IPS-NIHi11 (cell line): ENCODE data around the gene SETDB2.

Experiments
- DNase-seq: peaks from one replicate; pipeline ENCODE4 v3.0.0; 2012; ENCODE audit warnings: mixed read lengths, low spot score

SETDB2 gene

GRCh38 chr13:49443704-49444523, at the start of gene SETDB2, which contains the start of gene CAB39L:
TSS of gene SETDB2 (plus strand) at chr13:49444274. CDS start at chr13:49451894, 7,620 bp downstream.
TSS of gene CAB39L (minus strand) at chr13:49444064. CDS start at chr13:49382910, 61,154 bp downstream.
- peak; percentile 99 for DNase-seq

GRCh38 chr13:49395451-49395865, 48.6 kb upstream of the SETDB2 start:
- no peak for DNase-seq

GRCh38 chr13:49395878-49396380, 48.1 kb upstream of the SETDB2 start:
- no peak for DNase-seq

GRCh38 chr13:49399801-49400472, 44.1 kb upstream of the SETDB2 start:
- DNase-seq = no peak

GRCh38 chr13:49400755-49401659, 43.1 kb upstream of the SETDB2 start:
- DNase-seq = peak; percentile 12

- no peak for DNase-seq
Measured at GRCh38 chr13:49403996-49404702, 39.9 kb upstream of the SETDB2 start.

GRCh38 chr13:49404703-49405020, 39.4 kb upstream of the SETDB2 start:
- DNase-seq = no peak

GRCh38 chr13:49407068-49407467, 37.0 kb upstream of the SETDB2 start:
- DNase-seq = no peak

GRCh38 chr13:49407936-49408335, 36.1 kb upstream of the SETDB2 start:
- no peak for DNase-seq

GRCh38 chr13:49409008-49409407, 35.1 kb upstream of the SETDB2 start:
- no peak for DNase-seq

- DNase-seq = no peak
Measured at GRCh38 chr13:49410006-49410405, 34.1 kb upstream of the SETDB2 start.

- DNase-seq = no peak
Measured at GRCh38 chr13:49410477-49410876, 33.6 kb upstream of the SETDB2 start.

GRCh38 chr13:49411353-49411752, 32.7 kb upstream of the SETDB2 start:
- no peak for DNase-seq

GRCh38 chr13:49412749-49413148, 31.3 kb upstream of the SETDB2 start:
- DNase-seq = peak; percentile 14

GRCh38 chr13:49417161-49417560, 26.9 kb upstream of the SETDB2 start:
- no peak for DNase-seq

- DNase-seq = no peak
Measured at GRCh38 chr13:49418206-49418605, 25.9 kb upstream of the SETDB2 start.

- DNase-seq = no peak
Measured at GRCh38 chr13:49419276-49419675, 24.8 kb upstream of the SETDB2 start.

- DNase-seq = peak; percentile 21
Measured at GRCh38 chr13:49421391-49421790, 22.7 kb upstream of the SETDB2 start.

GRCh38 chr13:49424011-49424560, 20.0 kb upstream of the SETDB2 start:
- no peak for DNase-seq

GRCh38 chr13:49428041-49428763, 15.9 kb upstream of the SETDB2 start:
- no peak for DNase-seq

GRCh38 chr13:49429121-49429520, 15.0 kb upstream of the SETDB2 start:
- no peak for DNase-seq
